Fibroblast of skin of right biceps (primary cell): ENCODE measurements around the gene HOXC11.

Experiments
- DNase-seq: peaks from one replicate; pipeline ENCODE4 v3.0.0-alpha.2; 2013

Gene HOXC11

GRCh38 chr12:53944209-53944608, 28.7 kb upstream of the HOXC11 start:
- DNase-seq = no peak

GRCh38 chr12:53944907-53945847, 27.7 kb upstream of the HOXC11 start:
- no peak for DNase-seq

GRCh38 chr12:53947743-53948142, 25.2 kb upstream of the HOXC11 start:
- DNase-seq = no peak

- DNase-seq = no peak
These were observed 24.0 kb upstream of the HOXC11 start for GRCh38 chr12:53948650-53949593.

- no peak for DNase-seq
These were observed 23.1 kb upstream of the HOXC11 start for GRCh38 chr12:53949631-53950436.

- no peak for DNase-seq
These were observed 22.5 kb upstream of the HOXC11 start for GRCh38 chr12:53950437-53950773.

- DNase-seq = no peak
These were observed 21.9 kb upstream of the HOXC11 start for GRCh38 chr12:53950789-53951576.

GRCh38 chr12:53951577-53952334, 21.2 kb upstream of the HOXC11 start:
- DNase-seq = no peak

- DNase-seq = no peak
These were observed 20.6 kb upstream of the HOXC11 start for GRCh38 chr12:53952335-53952694.

GRCh38 chr12:53952871-53953734, 19.8 kb upstream of the HOXC11 start:
- peak; percentile 45 for DNase-seq

GRCh38 chr12:53953831-53954693, 18.9 kb upstream of the HOXC11 start:
- no peak for DNase-seq

- DNase-seq = no peak
These were observed 18.3 kb upstream of the HOXC11 start, which contains the start of gene HOXC12 for GRCh38 chr12:53954694-53955035. HOXC12 (plus strand) TSS chr12:53954903; CDS start chr12:53954930, 27 bp downstream.

- no peak for DNase-seq
These were observed 17.7 kb upstream of the HOXC11 start for GRCh38 chr12:53955036-53955775.

GRCh38 chr12:53955776-53956250, 17.1 kb upstream of the HOXC11 start:
- no peak for DNase-seq

GRCh38 chr12:53956251-53956887, 16.6 kb upstream of the HOXC11 start:
- DNase-seq = no peak

GRCh38 chr12:53956914-53957536, 15.9 kb upstream of the HOXC11 start:
- no peak for DNase-seq

GRCh38 chr12:53958128-53958527, 14.8 kb upstream of the HOXC11 start:
- DNase-seq = no peak
